Activated naive CD4-positive, alpha-beta T cell treated with Interleukin-2 at 50 U/mL for 16 hours (primary cell): Measurements from ENCODE around the gene COL27A1.
A peak's percentile ranks its signal among the peaks of the same experiment; 100 is the strongest.

Experiments used
- DNase-seq: peaks from one replicate; pipeline ENCODE4 v3.0.0-alpha.2; 2020

Gene COL27A1

GRCh38 chr9:114289571-114290481 lies 134.5 kb downstream of the COL27A1 start:
- no peak for DNase-seq

- no peak for DNase-seq
These were observed 135.2 kb downstream of the COL27A1 start for GRCh38 chr9:114290561-114290986.

- peak; percentile 72 for DNase-seq
These were observed 135.7 kb downstream of the COL27A1 start for GRCh38 chr9:114291064-114291474.

GRCh38 chr9:114291886-114292590 lies 136.7 kb downstream of the COL27A1 start:
- DNase-seq, result no peak

- no peak for DNase-seq
These were observed 139.3 kb downstream of the COL27A1 start for GRCh38 chr9:114294664-114295063.

- no peak for DNase-seq
These were observed 141.0 kb downstream of the COL27A1 start for GRCh38 chr9:114296338-114296737.

- no peak for DNase-seq
These were observed 144.2 kb downstream of the COL27A1 start for GRCh38 chr9:114299286-114300152.

GRCh38 chr9:114300153-114300845 lies 145.0 kb downstream of the COL27A1 start:
- no peak for DNase-seq

- no peak for DNase-seq
These were observed 145.8 kb downstream of the COL27A1 start for GRCh38 chr9:114300846-114301797.

- no peak for DNase-seq
These were observed 146.6 kb downstream of the COL27A1 start for GRCh38 chr9:114301798-114302565.

GRCh38 chr9:114302727-114303126 lies 147.4 kb downstream of the COL27A1 start:
- no peak for DNase-seq

- no peak for DNase-seq
These were observed 148.2 kb downstream of the COL27A1 start for GRCh38 chr9:114303571-114303970.

GRCh38 chr9:114303977-114304376 lies 148.6 kb downstream of the COL27A1 start:
- no peak for DNase-seq

GRCh38 chr9:114304416-114305188 lies 149.3 kb downstream of the COL27A1 start:
- DNase-seq, result no peak

- no peak for DNase-seq
These were observed 152.5 kb downstream of the COL27A1 start for GRCh38 chr9:114307899-114308267.

- DNase-seq, result no peak
These were observed 153.1 kb downstream of the COL27A1 start for GRCh38 chr9:114308361-114308950.

GRCh38 chr9:114309096-114309495 lies 153.8 kb downstream of the COL27A1 start:
- no peak for DNase-seq

GRCh38 chr9:114310471-114311450 lies 155.4 kb downstream of the COL27A1 start:
- no peak for DNase-seq
